HepG2 (cell line): ENCODE results near the gene MED12L. TPM values are rescaled to one million over a fixed set of nuclear protein-coding genes. Genes with fewer than 3 reads are reported as not detected.
A peak's percentile ranks its signal among the peaks of the same experiment; 100 is the strongest.

Source experiments
- AGO2 ChIP-seq: fragments of 200-400 bp; formaldehyde crosslinking; optimal IDR thresholded peaks from 2 replicates; pipeline ENCODE3; 2017; ENCODE audit warnings: mild to moderate bottlenecking, low read depth, low read length, moderate library complexity
- ATRX ChIP-seq: sonication (generic); formaldehyde crosslinking; IDR thresholded peaks from 2 replicates; pipeline ENCODE4 v1.4.0; 2020; ENCODE audit warnings: missing genetic modification reagents, borderline replicate concordance
- CC2D1A ChIP-seq: sonication (generic); formaldehyde crosslinking; IDR thresholded peaks from 2 replicates; pipeline ENCODE4 v1.8.1; 2023; ENCODE audit warnings: mild to moderate bottlenecking, missing genetic modification reagents
- CREM ChIP-seq, 2 experiments: sonication (generic) in 1 of 2; formaldehyde crosslinking in 1 of 2; IDR thresholded peaks; 2 replicates each; pipeline versions ENCODE4 v1.4.0 to v1.6.1; 2016 to 2020; ENCODE audit warnings: antibody characterized with exemption in 1 of 2, mild to moderate bottlenecking in 1 of 2, missing genetic modification reagents in 1 of 2
- EP300 ChIP-seq, 3 experiments: sonication (generic) in 1 of 3; formaldehyde crosslinking in 1 of 3; IDR thresholded peaks; 2 replicates each; pipeline versions ENCODE4 v1.5.1 to v1.6.1; 2011 to 2020; ENCODE audit warnings: low read depth in 2 of 3, low read length in 2 of 3, borderline replicate concordance in 1 of 3, improper control_type of control experiment in 1 of 3, mild to moderate bottlenecking in 1 of 3, missing genetic modification reagents in 1 of 3, moderate library complexity in 1 of 3
- GATAD2A ChIP-seq: IDR thresholded peaks from 2 replicates; pipeline ENCODE4 v1.6.1; 2016
- KAT8 ChIP-seq: IDR thresholded peaks from 2 replicates; pipeline ENCODE4 v1.6.1; 2016; ENCODE audit warnings: missing genetic modification reagents, missing compliant biosample characterization
- KLF12 ChIP-seq: sonication (generic); formaldehyde crosslinking; IDR thresholded peaks from 2 replicates; pipeline ENCODE4 v1.4.0; 2020; ENCODE audit warnings: missing genetic modification reagents, borderline replicate concordance
- MED1 ChIP-seq: sonication (generic); formaldehyde crosslinking; IDR thresholded peaks from 2 replicates; pipeline ENCODE4 v1.4.0; 2020; ENCODE audit warnings: missing genetic modification reagents
- RERE ChIP-seq: IDR thresholded peaks from 2 replicates; pipeline ENCODE4 v1.6.1; 2016; ENCODE audit warnings: low read depth, missing genetic modification reagents, missing compliant biosample characterization
- TBX2 ChIP-seq: sonication (generic); formaldehyde crosslinking; IDR thresholded peaks from 2 replicates; pipeline ENCODE4 v1.5.0; 2020; ENCODE audit warnings: missing genetic modification reagents, mild to moderate bottlenecking, borderline replicate concordance
- TEAD3 ChIP-seq: optimal IDR thresholded peaks from 2 replicates; pipeline ENCODE3; 2016; ENCODE audit warnings: borderline replicate concordance
- ZBTB37 ChIP-seq: sonication (generic); formaldehyde crosslinking; IDR thresholded peaks from 2 replicates; pipeline ENCODE4 v1.4.0; 2020; ENCODE audit warnings: mild to moderate bottlenecking, missing genetic modification reagents
- ZKSCAN5 ChIP-seq: sonication (generic); formaldehyde crosslinking; IDR thresholded peaks from 2 replicates; pipeline ENCODE4 v1.5.1; 2020; ENCODE audit warnings: mild to moderate bottlenecking, missing genetic modification reagents
- ZMYM3 ChIP-seq: sonication (generic); formaldehyde crosslinking; IDR thresholded peaks from 2 replicates; pipeline ENCODE4 v1.5.1; 2020; ENCODE audit warnings: mild to moderate bottlenecking, missing genetic modification reagents
- ZNF292 ChIP-seq: sonication (generic); formaldehyde crosslinking; IDR thresholded peaks from 2 replicates; pipeline ENCODE4 v1.8.1; 2022; ENCODE audit warnings: mild to moderate bottlenecking, low read depth, missing genetic modification reagents, borderline replicate concordance
- ZNF710 ChIP-seq: sonication (generic); formaldehyde crosslinking; IDR thresholded peaks from 2 replicates; pipeline ENCODE4 v1.5.0; 2020; ENCODE audit warnings: mild to moderate bottlenecking, missing genetic modification reagents, borderline replicate concordance
- ZNF773 ChIP-seq: sonication (generic); formaldehyde crosslinking; IDR thresholded peaks from 2 replicates; pipeline ENCODE4 v1.4.0; 2020; ENCODE audit warnings: missing genetic modification reagents, borderline replicate concordance
- ZNF850 ChIP-seq: sonication (generic); formaldehyde crosslinking; conservative IDR thresholded peaks from 2 replicates; pipeline ENCODE4 v1.9.0; 2021; ENCODE audit warnings: mild to moderate bottlenecking, missing genetic modification reagents
- ZSCAN29 ChIP-seq: sonication (generic); formaldehyde crosslinking; conservative IDR thresholded peaks from 2 replicates; pipeline ENCODE4 v1.4.0; 2020; ENCODE audit warnings: mild to moderate bottlenecking, missing genetic modification reagents
- polyA plus RNA-seq, 8 experiments: library from polyadenylated mRNA; depleted of rRNA in 3 of 8; stranded (reverse) in 7 of 8; unstranded in 1 of 8; fragments of >200 nt; fragmentation: Illumina TruSeq in 4 of 8; extraction: Trizol in 4 of 8; gene quantifications; 2 replicates each; pipeline versions ENCODE4 v1.2.1 to v1.2.3, GENCODE V29; 2011 to 2016; ENCODE audit warnings: low read depth in 4 of 8, missing spikeins in 1 of 8, mixed read lengths in 1 of 8; ENCODE audit not compliant: insufficient read depth in 1 of 8
- total RNA-seq, 5 experiments: library from RNA; depleted of rRNA; stranded (reverse); fragments of >200 nt; fragmentation: Illumina TruSeq; extraction: Trizol; gene quantifications; 2 replicates each; pipeline ENCODE4 v1.2.3, GENCODE V29; 2016; ENCODE audit warnings: low read depth in 1 of 5

Gene MED12L
- total and polyA plus RNA-seq, 2 of the 13 experiments (the other 11 are each of a cell fraction or from before 2014, with no cell fraction given), result 0.07 to 0.64 TPM

GRCh38 chr3:151178208-151178845 is 92.9 kb downstream of the MED12L start (continued):
- TF ChIP-seq RERE (CRISPR knock-in tag), result no peak
- 0 out of 2 replicates have a peak, but pooled peaks have one; percentile 44 for TF ChIP-seq KAT8 (CRISPR knock-in tag)
- TF ChIP-seq CC2D1A (CRISPR knock-in tag), result no peak
- TF ChIP-seq ZKSCAN5 (CRISPR knock-in tag), result no peak
- no peak for TF ChIP-seq AGO2
- no peak for TF ChIP-seq ZNF850
- TF ChIP-seq KLF12 (CRISPR knock-in tag), result no peak
- 0 out of 2 replicates have a peak, but pooled peaks have one; percentile 27 for TF ChIP-seq ZMYM3
- TF ChIP-seq TEAD3 (CRISPR knock-in tag), result peak; percentile 77
- TF ChIP-seq ZNF773 (CRISPR knock-in tag), result no peak
- TF ChIP-seq TBX2 (CRISPR knock-in tag), result peak; percentile 58; the same call in 1 of the 2 replicates
- peak; percentile 41 to 84; a peak in 3 of 4 replicates for TF ChIP-seq EP300 (IDR thresholded peaks at IDR 0.05; ENCODE audit: low read depth in 2 of 2, low read length in 2 of 2)
- TF ChIP-seq EP300 (CRISPR knock-in tag; IDR thresholded peaks at IDR 0.05; ENCODE audit: borderline replicate concordance), result peak; percentile 69; the same call in 1 of the 2 replicates
- peak; percentile 45; the same call in 1 of the 2 replicates for TF ChIP-seq ZNF292 (CRISPR knock-in tag)
- TF ChIP-seq GATAD2A, result peak; percentile 96
- no peak for TF ChIP-seq ZSCAN29 (CRISPR knock-in tag)
- no peak for TF ChIP-seq ATRX (CRISPR knock-in tag)
- TF ChIP-seq MED1 (CRISPR knock-in tag), result 0 out of 2 replicates have a peak, but pooled peaks have one; percentile 59
- no peak for TF ChIP-seq ZBTB37 (CRISPR knock-in tag)
- TF ChIP-seq ZNF710 (CRISPR knock-in tag), result peak; percentile 63; the same call in 1 of the 2 replicates
- TF ChIP-seq CREM (IDR thresholded peaks at IDR 0.05), result peak; percentile 59; the same call in 1 of the 2 replicates
- no peak for TF ChIP-seq CREM (CRISPR knock-in tag; IDR thresholded peaks at IDR 0.05)
